Suprapubic skin (tissue), 4 donors: ENCODE results near the gene RASA1.

Experiments
- CTCF ChIP-seq, 2 donors: fragments of 200-600 bp in 1 of 2; fragments of 450-650 bp in 1 of 2; sonication (generic) in 1 of 2; IDR thresholded peaks; one replicate each; pipeline ENCODE4 v1.5.1; 2016 to 2019; ENCODE audit warnings: antibody characterized with exemption in 2 of 2, mild to moderate bottlenecking in 1 of 2, moderate library complexity in 1 of 2
- EP300 ChIP-seq: sonication (generic); formaldehyde crosslinking; IDR thresholded peaks from one replicate; pipeline ENCODE4 v1.6.1; 2017; ENCODE audit warnings: antibody characterized with exemption
- POLR2A ChIP-seq, 2 donors: fragments of 450-650 bp; IDR thresholded peaks; one replicate each; pipeline ENCODE4 v1.6.1; 2017; ENCODE audit warnings: antibody characterized with exemption in 2 of 2, mild to moderate bottlenecking in 2 of 2, moderate library complexity in 2 of 2
- POLR2AphosphoS5 ChIP-seq, 3 donors: sonication (generic); formaldehyde crosslinking; IDR thresholded peaks; one replicate each; pipeline ENCODE4 v1.6.1; 2017; ENCODE audit warnings: antibody characterized with exemption in 3 of 3

- TF ChIP-seq CTCF (IDR thresholded peaks at IDR 0.05) (no peak), POLR2AphosphoS5 (IDR thresholded peaks at IDR 0.05) (no peak), POLR2A (IDR thresholded peaks at IDR 0.05) (no peak), EP300 (no peak)
These were observed 167.5 kb downstream of the RASA1 start for GRCh38 chr5:87435144-87435694.
